Keratinocyte (primary cell): ENCODE results near the gene CCDC12. TPM values are rescaled to one million over a fixed set of nuclear protein-coding genes. Genes with fewer than 3 reads are reported as not detected.

Source experiments
- DNase-seq: peaks from one replicate; pipeline ENCODE4 v3.0.0-alpha.2; 2011; ENCODE audit warnings: low read depth, missing footprints, low spot score
- FAIRE-seq: peaks from 2 replicates; lab custom pipeline; 2011; peaks lifted over from hg19 to GRCh38; lab: Jason Lieb, UNC
- H2AFZ ChIP-seq: 2 replicates; pipeline ENCODE4 v1.6.0; 2012; ENCODE audit warnings: low read length, control low read depth, inconsistent platforms; ENCODE audit not compliant: control insufficient read depth
- H3K27ac ChIP-seq: 2 replicates; pipeline ENCODE4 v1.5.1; 2011; ENCODE audit warnings: low read length; ENCODE audit not compliant: control insufficient read depth, insufficient read depth
- H3K27me3 ChIP-seq: 3 replicates; pipeline ENCODE4 v1.6.0; 2011; ENCODE audit warnings: low read length; ENCODE audit not compliant: control insufficient read depth, insufficient read depth; ENCODE audit errors: extremely low read depth
- H3K36me3 ChIP-seq, 2 experiments: 2 replicates in 1 of 2; 3 replicates in 1 of 2; pipeline ENCODE4 v1.5.1; 2011; ENCODE audit warnings: low read length in 2 of 2, mild to moderate bottlenecking in 1 of 2; ENCODE audit not compliant: control insufficient read depth in 2 of 2, insufficient read depth in 2 of 2; ENCODE audit errors: extremely low read depth in 1 of 2
- H3K4me1 ChIP-seq: 3 replicates; pipeline ENCODE4 v1.5.1; 2011; ENCODE audit warnings: low read length; ENCODE audit not compliant: control insufficient read depth, insufficient read depth; ENCODE audit errors: extremely low read depth
- H3K4me2 ChIP-seq: 3 replicates; pipeline ENCODE4 v1.6.0; 2011; ENCODE audit warnings: low read depth, low read length; ENCODE audit not compliant: control insufficient read depth, insufficient read depth; ENCODE audit errors: extremely low read depth
- H3K4me3 ChIP-seq, 3 experiments: fragments of 200-600 bp in 1 of 3; sonication (generic) in 1 of 3; 2 replicates in 2 of 3; 3 replicates in 1 of 3; pipeline ENCODE4 v1.5.1; 2011 to 2016; ENCODE audit warnings: low read length in 3 of 3, mild to moderate bottlenecking in 3 of 3, control low read depth in 2 of 3, inconsistent platforms in 1 of 3, low read depth in 1 of 3, mixed read lengths in 1 of 3, mixed run types in 1 of 3, moderate library complexity in 1 of 3; ENCODE audit not compliant: control insufficient read depth in 2 of 3, insufficient read depth in 2 of 3; ENCODE audit errors: extremely low read depth in 1 of 3
- H3K79me2 ChIP-seq: 2 replicates; pipeline ENCODE4 v1.6.0; 2012; ENCODE audit warnings: low read length; ENCODE audit not compliant: control insufficient read depth, insufficient read depth
- H3K9ac ChIP-seq: 3 replicates; pipeline ENCODE4 v1.6.0; 2011; ENCODE audit warnings: low read length; ENCODE audit not compliant: control insufficient read depth, insufficient read depth; ENCODE audit errors: extremely low read depth
- H3K9me1 ChIP-seq: 3 replicates; pipeline ENCODE4 v1.6.0; 2011; ENCODE audit warnings: low read length; ENCODE audit not compliant: control insufficient read depth, insufficient read depth; ENCODE audit errors: extremely low read depth
- H3K9me3 ChIP-seq: 2 replicates; pipeline ENCODE4 v1.5.1; 2012; ENCODE audit warnings: low read depth, low read length; ENCODE audit not compliant: control insufficient read depth
- H4K20me1 ChIP-seq: 3 replicates; pipeline ENCODE4 v1.6.0; 2011; ENCODE audit warnings: low read length; ENCODE audit not compliant: control insufficient read depth, insufficient read depth; ENCODE audit errors: extremely low read depth
- CTCF ChIP-seq, 3 experiments: IDR thresholded peaks in 1 of 3; conservative IDR thresholded peaks in 1 of 3; optimal IDR thresholded peaks in 1 of 3; 2 replicates in 2 of 3; 3 replicates in 1 of 3; pipeline versions ENCODE3 to v1.5.1; 2011; ENCODE audit warnings: low read length in 3 of 3, mild to moderate bottlenecking in 3 of 3, moderate library complexity in 2 of 3, control low read depth in 1 of 3, inconsistent platforms in 1 of 3; ENCODE audit not compliant: insufficient read depth in 2 of 3; ENCODE audit errors: extremely low read depth in 1 of 3
- EZH2 ChIP-seq: IDR thresholded peaks from one replicate; pipeline ENCODE4 v1.6.1; 2012; ENCODE audit warnings: inconsistent platforms, mild to moderate bottlenecking, low read length, moderate library complexity
- dilution Hi-C: fragments of 300-500 bp; cut with MboI; formaldehyde crosslinking; loops from one replicate; pipeline ENCODE4 v1.7.0; 2020; ENCODE audit warnings: low sequenced_read_pairs; ENCODE audit not compliant: extremely low pct_ligation_motif_present
- polyA plus RNA-seq, 5 experiments: library from polyadenylated mRNA; depleted of rRNA in 3 of 5; stranded (reverse) in 3 of 5; stranded (forward) in 1 of 5; unstranded in 1 of 5; fragments of >200 nt; gene quantifications; 1 replicate in 1 of 5; 2 replicates in 3 of 5; 3 replicates in 1 of 5; pipeline versions ENCODE4 v1.2.1 to v1.2.3, GENCODE V29; 2011 to 2012; ENCODE audit warnings: missing spikeins in 2 of 5, low read depth in 1 of 5, low replicate concordance in 1 of 5

Gene CCDC12
- polyA plus RNA-seq, 1 donor (not counting 4 experiments of a cell fraction or from before 2014, with no cell fraction given) = 27.5 TPM

- no peak for DNase-seq
- Histone ChIP-seq H3K4me2 (no peak overlapping the region), H3K9me3 (no peaks in the 10 kb centered on the region), H3K79me2 (no peaks in the 10 kb centered on the region), H3K27ac (no peak overlapping the region), H4K20me1 (no peaks in the 10 kb centered on the region), H3K27me3 (peaks cover 18% of the 10 kb centered on the region), H3K4me1 (peaks cover 9% of the 10 kb centered on the region), H3K9me1 (no peaks in the 10 kb centered on the region), H3K9ac (no peak overlapping the region), H3K36me3 (no peaks in the 10 kb centered on the region), H3K4me3 (no peak overlapping the region), H2AFZ (no peak overlapping the region)
- dilution Hi-C loops = no loop called here
- TF ChIP-seq EZH2 (no peak), CTCF (optimal IDR thresholded peaks at IDR 0.05 in 1 of 3, IDR thresholded peaks at IDR 0.05 in 1 of 3, conservative IDR thresholded peaks at IDR 0.05 in 1 of 3; ENCODE audit: extremely low read depth in 1 of 3, insufficient read depth in 2 of 3, low read length in 3 of 3) (no peak)
- no peak for FAIRE-seq
Observed at GRCh38 chr3:46902188-46902631, 74.3 kb downstream of the CCDC12 start.

GRCh38 chr3:46901591-46902187, 74.9 kb downstream of the CCDC12 start:
- Histone ChIP-seq H3K9me1 (no peaks in the 10 kb centered on the region), H3K27me3 (peaks cover 21% of the 10 kb centered on the region), H3K9ac (no peak overlapping the region), H3K9me3 (no peaks in the 10 kb centered on the region), H3K36me3 (no peaks in the 10 kb centered on the region), H3K4me1 (peaks cover 9% of the 10 kb centered on the region), H3K27ac (no peak overlapping the region), H4K20me1 (no peaks in the 10 kb centered on the region), H3K4me2 (no peak overlapping the region), H3K4me3 (no peak overlapping the region), H3K79me2 (no peaks in the 10 kb centered on the region), H2AFZ (no peak overlapping the region)
- FAIRE-seq (no peak), DNase-seq (no peak)
- TF ChIP-seq CTCF (optimal IDR thresholded peaks at IDR 0.05 in 1 of 3, IDR thresholded peaks at IDR 0.05 in 1 of 3, conservative IDR thresholded peaks at IDR 0.05 in 1 of 3; ENCODE audit: extremely low read depth in 1 of 3, insufficient read depth in 2 of 3, low read length in 3 of 3) = no peak
- no peak for TF ChIP-seq EZH2
- dilution Hi-C loops = no loop called here
